Choroid plexus epithelial cell (primary cell): ENCODE results near the gene HRC.

Experiments used
- DNase-seq: peaks from one replicate; pipeline ENCODE4 v3.0.0-alpha.2; 2010; ENCODE audit warnings: low read depth
- H3K4me3 ChIP-seq: 2 replicates; pipeline ENCODE4 v1.5.1; 2011; ENCODE audit warnings: low read depth, mild to moderate bottlenecking, control low read depth, low read length, moderate library complexity
- TF ChIP-seq, protein P1 (sequence below): conservative IDR thresholded peaks from 2 replicates; pipeline ENCODE4 v1.5.1; 2011; ENCODE audit warnings: low read depth, mild to moderate bottlenecking, control low read depth, inconsistent platforms, low read length, moderate library complexity

The HRC gene

DNA sequence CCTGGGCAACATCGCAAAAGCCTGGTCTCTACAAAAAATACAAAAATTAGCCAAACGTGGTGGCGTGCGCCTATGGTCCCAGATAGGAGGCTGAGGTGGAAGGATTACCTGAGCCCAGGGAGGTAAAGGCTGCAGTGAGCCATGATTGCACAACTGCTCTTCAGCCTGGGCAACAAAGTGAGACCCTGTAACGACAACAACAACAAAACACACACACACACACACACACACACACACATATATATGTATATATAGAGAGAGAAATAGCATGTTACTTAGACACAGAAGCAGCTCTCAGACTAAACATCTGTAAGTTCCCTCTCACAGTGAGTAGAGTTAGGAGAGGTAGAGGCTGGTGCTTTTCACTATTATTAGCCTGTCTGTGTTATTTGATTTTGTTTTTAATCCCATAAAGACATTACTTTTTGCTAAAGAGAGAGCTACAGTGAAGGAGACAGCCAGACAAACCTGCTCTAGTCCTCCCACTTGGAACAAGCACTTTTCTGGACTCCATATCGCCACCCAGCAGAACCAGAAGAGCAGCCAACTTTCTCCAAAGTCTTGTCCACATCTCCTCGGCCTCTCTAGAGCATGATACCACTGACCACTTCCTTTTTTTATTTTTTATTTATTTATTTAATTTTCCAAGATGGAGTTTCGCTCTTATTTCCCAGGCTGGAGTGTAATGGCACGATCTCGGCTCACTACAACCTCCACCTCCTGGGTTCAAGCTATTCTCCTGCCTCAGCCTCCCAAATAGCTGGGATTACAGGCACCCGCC lies 43.8 kb downstream of the HRC start:
- no peak for DNase-seq
- no peak overlapping the region for H3K4me3 ChIP-seq
- TF ChIP-seq, protein P1, sequence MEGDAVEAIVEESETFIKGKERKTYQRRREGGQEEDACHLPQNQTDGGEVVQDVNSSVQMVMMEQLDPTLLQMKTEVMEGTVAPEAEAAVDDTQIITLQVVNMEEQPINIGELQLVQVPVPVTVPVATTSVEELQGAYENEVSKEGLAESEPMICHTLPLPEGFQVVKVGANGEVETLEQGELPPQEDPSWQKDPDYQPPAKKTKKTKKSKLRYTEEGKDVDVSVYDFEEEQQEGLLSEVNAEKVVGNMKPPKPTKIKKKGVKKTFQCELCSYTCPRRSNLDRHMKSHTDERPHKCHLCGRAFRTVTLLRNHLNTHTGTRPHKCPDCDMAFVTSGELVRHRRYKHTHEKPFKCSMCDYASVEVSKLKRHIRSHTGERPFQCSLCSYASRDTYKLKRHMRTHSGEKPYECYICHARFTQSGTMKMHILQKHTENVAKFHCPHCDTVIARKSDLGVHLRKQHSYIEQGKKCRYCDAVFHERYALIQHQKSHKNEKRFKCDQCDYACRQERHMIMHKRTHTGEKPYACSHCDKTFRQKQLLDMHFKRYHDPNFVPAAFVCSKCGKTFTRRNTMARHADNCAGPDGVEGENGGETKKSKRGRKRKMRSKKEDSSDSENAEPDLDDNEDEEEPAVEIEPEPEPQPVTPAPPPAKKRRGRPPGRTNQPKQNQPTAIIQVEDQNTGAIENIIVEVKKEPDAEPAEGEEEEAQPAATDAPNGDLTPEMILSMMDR, result no peak

DNA sequence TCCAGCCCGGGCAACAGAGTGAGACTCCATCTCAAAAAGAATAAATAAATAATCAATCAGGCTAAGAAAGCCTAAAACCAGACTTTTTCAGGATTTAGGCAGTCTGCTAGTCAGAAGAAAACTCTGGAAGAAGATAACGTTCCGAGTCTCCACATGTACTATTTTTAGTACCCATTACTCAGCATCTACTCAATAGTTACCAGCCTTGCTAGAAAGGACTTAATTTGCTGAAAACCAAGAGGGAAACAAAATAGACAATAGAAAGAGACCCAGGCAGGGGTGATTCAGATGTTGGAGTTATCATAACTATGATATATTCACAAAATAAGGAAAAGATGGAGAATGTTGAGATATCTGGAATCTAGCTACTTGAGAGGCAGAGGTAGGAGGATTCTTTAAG lies 44.6 kb downstream of the HRC start:
- no peak overlapping the region for H3K4me3 ChIP-seq
- DNase-seq, result peak; percentile 51
- TF ChIP-seq, protein P1, result no peak

DNA sequence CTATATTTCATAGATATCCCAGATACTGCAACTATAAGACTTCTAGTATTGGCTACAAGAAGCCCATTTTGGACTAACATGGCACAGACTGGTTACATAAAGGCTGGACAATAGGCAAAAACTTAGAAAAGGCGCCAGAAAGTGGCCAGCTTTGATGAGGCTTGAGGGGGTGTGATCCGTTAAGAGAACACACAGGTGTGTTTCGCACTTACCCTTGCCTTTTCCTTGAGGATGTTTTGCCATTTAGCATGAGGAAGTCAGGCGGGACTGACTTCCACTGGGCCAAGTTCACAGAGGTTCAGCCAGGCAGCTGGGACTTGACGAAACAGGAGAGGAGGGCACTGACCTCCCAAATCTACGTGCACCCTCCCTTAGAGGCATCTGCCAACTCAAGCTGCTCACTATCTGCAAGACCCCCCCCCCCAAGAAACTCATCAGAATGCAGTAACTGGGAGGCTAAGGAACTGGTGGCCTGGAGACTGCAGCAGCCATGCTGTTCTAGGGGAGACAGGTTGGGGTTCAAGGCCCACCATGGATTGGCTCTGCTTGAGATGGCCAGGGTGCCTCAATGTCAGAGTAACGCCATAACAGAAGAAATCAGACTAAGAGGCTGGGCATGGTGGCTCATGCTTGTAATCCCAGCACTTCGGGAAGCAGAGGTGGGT lies 45.5 kb downstream of the HRC start:
- TF ChIP-seq, protein P1, result no peak
- DNase-seq, result no peak
- H3K4me3 ChIP-seq, result no peak overlapping the region

GRCh38 chr19:49109051-49109450 lies 46.1 kb downstream of the HRC start:
- H3K4me3 ChIP-seq, result no peak overlapping the region
- TF ChIP-seq, protein P1, result no peak
- DNase-seq, result no peak

GRCh38 chr19:49107625-49108459 lies 47.4 kb downstream of the HRC start:
- no peak overlapping the region for H3K4me3 ChIP-seq
- DNase-seq, result no peak
- TF ChIP-seq, protein P1, result no peak

GRCh38 chr19:49106648-49107135 lies 48.5 kb downstream of the HRC start:
- TF ChIP-seq, protein P1, result peak; percentile 85
- peak; percentile 66 for DNase-seq
- no peak overlapping the region for H3K4me3 ChIP-seq
